ENCODE data around the gene LTC4S. TPM values are rescaled to one million over a fixed set of nuclear protein-coding genes. Genes with fewer than 3 reads are reported as not detected.
A peak's percentile ranks its signal among the peaks of the same experiment; 100 is the strongest.

LTC4S gene
- total and polyA plus RNA-seq, 2 experiments from 2014 or later = 3.7 TPM; not detected in 1

DNA sequence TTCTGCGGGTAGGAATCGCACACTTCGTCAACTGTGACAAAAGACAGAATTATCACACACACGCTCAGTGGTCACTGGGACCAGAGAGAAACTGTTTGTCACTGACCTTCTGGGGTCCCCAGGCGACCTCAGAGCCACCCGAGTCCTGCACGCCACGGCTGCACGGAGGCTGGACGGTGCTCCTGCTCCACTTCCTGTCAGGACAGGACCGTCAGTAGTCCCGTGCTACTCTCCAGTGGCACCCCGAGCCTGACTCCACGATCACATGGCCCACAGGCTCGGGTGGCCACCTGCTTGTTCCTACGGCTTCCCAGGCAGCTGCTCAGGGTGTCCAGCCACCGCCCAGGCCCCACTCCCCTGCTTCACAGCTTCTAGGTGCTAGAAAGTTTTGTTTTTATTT, 47.0 kb downstream of the LTC4S start:
- Histone ChIP-seq H4K20me1 (ENCODE audit: insufficient read depth, poor library complexity, severe bottlenecking) (peaks cover 9% of the 10 kb centered on the region), H3K36me3 (replicated peaks; ENCODE audit: insufficient read depth, low read depth) (peaks cover 5% of the 10 kb centered on the region), H3K79me2 (no peaks in the 10 kb centered on the region), H3K27ac (no peak overlapping the region), H3K4me3 (no peak overlapping the region), H3K9me2 (replicated peaks; ENCODE audit: insufficient read depth) (no peaks in the 10 kb centered on the region), H2AFZ (no peak overlapping the region), H3K4me2 (no peak overlapping the region), H3K9me3 (ENCODE audit: low read depth) (peaks cover 8% of the 10 kb centered on the region), H3K27me3 (no peaks in the 10 kb centered on the region), H3K4me1 (ENCODE audit: insufficient read depth) (no peaks in the 10 kb centered on the region)
- WGBS (ENCODE audit: low lambda C conversion rate, missing lambda C conversion rate) = 93% methylated on average over 17 of the region's 17 CpGs
- TF ChIP-seq EZH2phosphoT487 (IDR thresholded peaks at IDR 0.05; ENCODE audit: low read depth, severe bottlenecking, unreplicated experiment) = no peak
- TF ChIP-seq, protein P1, sequence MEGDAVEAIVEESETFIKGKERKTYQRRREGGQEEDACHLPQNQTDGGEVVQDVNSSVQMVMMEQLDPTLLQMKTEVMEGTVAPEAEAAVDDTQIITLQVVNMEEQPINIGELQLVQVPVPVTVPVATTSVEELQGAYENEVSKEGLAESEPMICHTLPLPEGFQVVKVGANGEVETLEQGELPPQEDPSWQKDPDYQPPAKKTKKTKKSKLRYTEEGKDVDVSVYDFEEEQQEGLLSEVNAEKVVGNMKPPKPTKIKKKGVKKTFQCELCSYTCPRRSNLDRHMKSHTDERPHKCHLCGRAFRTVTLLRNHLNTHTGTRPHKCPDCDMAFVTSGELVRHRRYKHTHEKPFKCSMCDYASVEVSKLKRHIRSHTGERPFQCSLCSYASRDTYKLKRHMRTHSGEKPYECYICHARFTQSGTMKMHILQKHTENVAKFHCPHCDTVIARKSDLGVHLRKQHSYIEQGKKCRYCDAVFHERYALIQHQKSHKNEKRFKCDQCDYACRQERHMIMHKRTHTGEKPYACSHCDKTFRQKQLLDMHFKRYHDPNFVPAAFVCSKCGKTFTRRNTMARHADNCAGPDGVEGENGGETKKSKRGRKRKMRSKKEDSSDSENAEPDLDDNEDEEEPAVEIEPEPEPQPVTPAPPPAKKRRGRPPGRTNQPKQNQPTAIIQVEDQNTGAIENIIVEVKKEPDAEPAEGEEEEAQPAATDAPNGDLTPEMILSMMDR (IDR thresholded peaks at IDR 0.05; ENCODE audit: poor library complexity) = no peak
- no peak for TF ChIP-seq EZH2 (IDR thresholded peaks at IDR 0.05; ENCODE audit: borderline replicate concordance)
- DNase-seq (ENCODE audit: low spot score) = no peak

DNA sequence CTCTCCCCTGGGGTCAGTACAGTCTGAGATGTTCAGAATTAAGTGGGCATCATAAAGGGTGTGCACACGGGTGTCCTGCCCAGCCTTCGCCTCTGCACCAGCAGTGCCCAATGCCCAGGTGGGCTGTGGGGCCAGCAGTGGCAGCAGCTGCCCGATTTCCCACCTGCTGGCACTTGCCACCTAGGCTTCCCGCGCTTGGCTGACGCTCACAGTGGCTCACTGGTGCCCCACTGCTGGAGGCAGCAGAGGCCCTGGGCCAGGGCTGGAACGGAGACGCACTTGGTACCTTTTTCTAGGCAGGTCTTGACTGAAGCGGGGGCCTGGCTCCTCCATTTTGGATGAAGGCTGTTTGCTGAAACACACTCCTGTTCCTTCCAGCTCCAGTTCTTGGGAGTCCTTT, 47.8 kb downstream of the LTC4S start:
- H3K36me3 ChIP-seq (replicated peaks; ENCODE audit: insufficient read depth, low read depth) = no peaks in the 10 kb centered on the region
- no peaks in the 10 kb centered on the region for H3K79me2 ChIP-seq
- TF ChIP-seq, protein P1 (IDR thresholded peaks at IDR 0.05; ENCODE audit: poor library complexity) = no peak
- TF ChIP-seq EZH2 (IDR thresholded peaks at IDR 0.05; ENCODE audit: borderline replicate concordance) (no peak), EZH2phosphoT487 (IDR thresholded peaks at IDR 0.05; ENCODE audit: low read depth, severe bottlenecking, unreplicated experiment) (no peak)
- H3K9me3 ChIP-seq (ENCODE audit: low read depth) = peaks cover 8% of the 10 kb centered on the region
- H4K20me1 ChIP-seq (ENCODE audit: insufficient read depth, poor library complexity, severe bottlenecking) = peaks cover 9% of the 10 kb centered on the region
- H3K4me2 ChIP-seq = no peak overlapping the region
- H2AFZ ChIP-seq = no peak overlapping the region
- WGBS (ENCODE audit: low lambda C conversion rate, missing lambda C conversion rate) = 98% methylated on average over 9 of the region's 9 CpGs
- H3K27ac ChIP-seq = no peak overlapping the region
- no peaks in the 10 kb centered on the region for H3K27me3 ChIP-seq
- no peak for DNase-seq (ENCODE audit: low spot score)
- H3K4me3 ChIP-seq = no peak overlapping the region
- no peaks in the 10 kb centered on the region for H3K9me2 ChIP-seq (replicated peaks; ENCODE audit: insufficient read depth)
- H3K4me1 ChIP-seq (ENCODE audit: insufficient read depth) = no peaks in the 10 kb centered on the region

MicroRNAs within 50 kb of the gene (microRNA counts, 767-probe panel; counts per million panel counts)
- microRNA hsa-miR-1229 = not detected

Small RNAs within 50 kb of the gene (microRNA-seq; reads per million reads assigned to microRNA genes)
- 24.1 reads per million, percentile 42 among the genes with 10 or more reads in this experiment for gene MIR1229

Small RNAs within 50 kb of the gene (small RNA-seq; reads per million reads assigned to genes)
- gene MIR1229 = 0.09 reads per million

Other genes with a start within 250 kb of the LTC4S start
- gene RUFY1, start 243.4 kb upstream of the LTC4S start, total RNA-seq = 41.2 and 42.3 TPM in 2 replicates
- 37.3 and 38.6 TPM in 2 replicates for gene RUFY1, start 243.4 kb upstream of the LTC4S start, polyA plus RNA-seq
- 392 and 485 TPM in 2 replicates for gene HNRNPH1, start 170.3 kb upstream of the LTC4S start, total RNA-seq
- gene HNRNPH1, start 170.3 kb upstream of the LTC4S start, polyA plus RNA-seq = 99.9 and 123 TPM in 2 replicates
- not detected in 2 replicates for gene CBY3, start 113.0 kb upstream of the LTC4S start, total RNA-seq
- gene CBY3, start 113.0 kb upstream of the LTC4S start, polyA plus RNA-seq = not detected in 2 replicates
- gene CANX, start 95.0 kb upstream of the LTC4S start, total RNA-seq = 701 and 705 TPM in 2 replicates
- gene CANX, start 95.0 kb upstream of the LTC4S start, polyA plus RNA-seq = 329 and 369 TPM in 2 replicates
- 14.2 and 15.9 TPM in 2 replicates for gene MAML1, start 61.2 kb upstream of the LTC4S start, total RNA-seq
- gene MAML1, start 61.2 kb upstream of the LTC4S start, polyA plus RNA-seq = 7.5 and 8.8 TPM in 2 replicates
- 132 and 159 TPM in 2 replicates for gene MGAT4B, start 12.9 kb downstream of the LTC4S start, total RNA-seq
- gene MGAT4B, start 12.9 kb downstream of the LTC4S start, polyA plus RNA-seq = 233 and 243 TPM in 2 replicates
- gene SQSTM1, start 26.9 kb downstream of the LTC4S start, total RNA-seq = 372 and 402 TPM in 2 replicates
- gene SQSTM1, start 26.9 kb downstream of the LTC4S start, polyA plus RNA-seq = 641 and 727 TPM in 2 replicates
- 11.2 and 21.2 TPM in 2 replicates for gene MRNIP, start 64.8 kb downstream of the LTC4S start, total RNA-seq
- gene MRNIP, start 64.8 kb downstream of the LTC4S start, polyA plus RNA-seq = 28.5 and 51.6 TPM in 2 replicates
- gene TBC1D9B, start 113.9 kb downstream of the LTC4S start, total RNA-seq = 66.9 and 77.0 TPM in 2 replicates
- gene TBC1D9B, start 113.9 kb downstream of the LTC4S start, polyA plus RNA-seq = 94.0 and 97.3 TPM in 2 replicates

All from hepatocyte (in vitro differentiated cells).